Liver (tissue), 9 donors: ENCODE measurements around the gene LPIN3. TPM values are rescaled to one million over a fixed set of nuclear protein-coding genes. Genes with fewer than 3 reads are reported as not detected.

Source experiments
- DNase-seq: peaks from one replicate; pipeline ENCODE4 v3.0.0-alpha.2; 2017; ENCODE audit warnings: low spot score
- H3K27ac ChIP-seq, 2 donors: one replicate each; pipeline ENCODE4 v1.7.0; 2013; ENCODE audit warnings: inconsistent platforms in 2 of 2, low read length in 2 of 2, control low read depth in 1 of 2, low read depth in 1 of 2, mild to moderate bottlenecking in 1 of 2
- H3K27me3 ChIP-seq, 4 donors: one replicate each; pipeline versions ENCODE4 v1.6.1 to v1.7.0; 2013; ENCODE audit warnings: low read length in 3 of 4, inconsistent platforms in 1 of 4, mild to moderate bottlenecking in 1 of 4, moderate library complexity in 1 of 4; ENCODE audit not compliant: control insufficient read depth in 4 of 4, insufficient read depth in 4 of 4
- H3K36me3 ChIP-seq, 4 donors: one replicate each; pipeline versions ENCODE4 v1.6.1 to v1.7.0; 2013; ENCODE audit warnings: low read length in 3 of 4, mild to moderate bottlenecking in 3 of 4, low read depth in 1 of 4, moderate library complexity in 1 of 4; ENCODE audit not compliant: control insufficient read depth in 4 of 4, insufficient read depth in 3 of 4
- H3K4me1 ChIP-seq, 4 donors: one replicate each; pipeline versions ENCODE4 v1.6.1 to v1.7.0; 2013; ENCODE audit warnings: low read length in 3 of 4, mild to moderate bottlenecking in 3 of 4, moderate library complexity in 1 of 4; ENCODE audit not compliant: control insufficient read depth in 4 of 4, insufficient read depth in 4 of 4
- H3K4me3 ChIP-seq, 3 donors: one replicate each; pipeline versions ENCODE4 v1.6.1 to v1.7.0; 2013; ENCODE audit warnings: low read length in 3 of 3, control low read depth in 1 of 3, low read depth in 1 of 3, mild to moderate bottlenecking in 1 of 3
- H3K9ac ChIP-seq, 2 donors: one replicate each; pipeline ENCODE4 v1.7.0; 2013; ENCODE audit warnings: low read length in 2 of 2, mild to moderate bottlenecking in 2 of 2, moderate library complexity in 2 of 2, control low read depth in 1 of 2, low read depth in 1 of 2
- H3K9me3 ChIP-seq, 4 donors: one replicate each; pipeline versions ENCODE4 v1.6.1 to v1.7.0; 2013; ENCODE audit warnings: low read length in 3 of 4; ENCODE audit not compliant: control insufficient read depth in 4 of 4
- FOXA1 ChIP-seq: IDR thresholded peaks from 2 replicates; pipeline ENCODE4 v1.6.1; 2016; ENCODE audit warnings: antibody characterized with exemption
- HNF4A ChIP-seq, 2 donors: conservative IDR thresholded peaks; 2 replicates each; pipeline ENCODE4 v1.6.1; 2016; ENCODE audit warnings: antibody characterized with exemption in 2 of 2, mild to moderate bottlenecking in 2 of 2
- HNF4G ChIP-seq: IDR thresholded peaks from 2 replicates; pipeline ENCODE4 v1.6.1; 2016; ENCODE audit warnings: antibody characterized with exemption
- RAD21 ChIP-seq, 2 donors: IDR thresholded peaks; 2 replicates each; pipeline ENCODE4 v1.6.1; 2016; ENCODE audit warnings: antibody characterized with exemption in 2 of 2, mild to moderate bottlenecking in 2 of 2
- REST ChIP-seq: IDR thresholded peaks from 2 replicates; pipeline ENCODE4 v1.6.1; 2016; ENCODE audit warnings: antibody characterized with exemption, mild to moderate bottlenecking
- RXRA ChIP-seq, 2 donors: IDR thresholded peaks; 2 replicates each; pipeline ENCODE4 v1.6.1; 2017 to 2018; ENCODE audit warnings: antibody characterized with exemption in 2 of 2, mild to moderate bottlenecking in 1 of 2
- SP1 ChIP-seq: IDR thresholded peaks from 2 replicates; pipeline ENCODE4 v1.6.1; 2018; ENCODE audit warnings: antibody characterized with exemption, mild to moderate bottlenecking
- TAF1 ChIP-seq: conservative IDR thresholded peaks from 2 replicates; pipeline ENCODE4 v1.6.1; 2016; ENCODE audit warnings: antibody characterized with exemption, mild to moderate bottlenecking
- ZBTB33 ChIP-seq: IDR thresholded peaks from 2 replicates; pipeline ENCODE4 v1.6.1; 2016; ENCODE audit warnings: antibody characterized with exemption
- WGBS: extraction: QIAGEN DNeasy Blood & Tissue Kit; methylation state at CpG from one replicate; pipeline ENCODE4 v1.1.7; 2013; 5-methylcytosine and 5-hydroxymethylcytosine counted together
- polyA plus RNA-seq, 2 donors: library from polyadenylated mRNA; stranded (reverse) in 1 of 2; unstranded in 1 of 2; fragments of 200-250 nt in 1 of 2; fragments of >200 nt in 1 of 2; fragmentation: Nextera tagmentation in 1 of 2; extraction: Ambion mirVana in 1 of 2; gene quantifications; one replicate each; pipeline versions ENCODE4 v1.2.1 to v1.2.3, GENCODE V29; 2013 to 2015
- total RNA-seq, 2 donors: library from RNA; depleted of rRNA; stranded (reverse); fragments of >200 nt; gene quantifications; one replicate each; pipeline ENCODE4 v1.2.3, GENCODE V29; 2014
- TF ChIP-seq, protein P1 (sequence below): IDR thresholded peaks from 2 replicates; pipeline ENCODE4 v1.6.1; 2016; ENCODE audit warnings: antibody characterized with exemption
- TF ChIP-seq, protein P2 (sequence below): fragments of 150-350 bp; IDR thresholded peaks from 2 replicates; pipeline ENCODE4 v1.5.1; 2017; ENCODE audit warnings: improper control_type of control experiment, low read depth, low read length; ENCODE audit not compliant: missing input control
- TF ChIP-seq, protein P3 (sequence below): IDR thresholded peaks from 2 replicates; pipeline ENCODE4 v1.6.1; 2016; ENCODE audit warnings: antibody characterized with exemption
- donor health status: healthy.
- donor health status: healthy.
- donor health status: healthy.
- donor health status: healthy.
- donor health status: healthy.

The LPIN3 gene
- total and polyA plus RNA-seq, 4 donors: 1.5 to 32.4 (median 13.4) TPM

DNA sequence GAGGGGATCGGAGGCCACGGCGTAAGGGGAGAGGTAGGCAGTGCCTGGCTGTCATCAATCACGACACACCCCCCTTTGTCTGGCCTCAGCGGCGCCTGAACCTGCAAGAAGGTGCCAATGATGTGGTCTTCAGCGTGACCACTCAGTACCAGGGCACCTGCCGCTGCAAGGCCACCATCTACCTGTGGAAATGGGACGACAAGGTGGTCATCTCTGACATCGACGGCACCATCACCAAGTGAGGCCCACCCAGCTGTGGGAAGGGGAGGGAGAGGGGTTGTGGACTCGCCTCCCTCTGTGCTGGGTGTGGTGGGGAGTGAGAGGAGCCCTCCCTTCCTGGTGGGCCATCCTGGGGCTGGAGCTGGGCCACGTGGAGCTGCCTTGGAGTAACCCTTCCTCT, 16.3 kb downstream of the LPIN3 start:
- no peak overlapping the region for H3K4me3 ChIP-seq
- H3K27ac ChIP-seq: no peak overlapping the region
- peaks cover 2 to 42% (median 11%) of the 10 kb centered on the region in 4 donors for H3K36me3 ChIP-seq
- no peak overlapping the region for H3K9ac ChIP-seq
- no peak for TF ChIP-seq TAF1
- no peak for TF ChIP-seq ZBTB33
- no peak for TF ChIP-seq HNF4G
- no peak for TF ChIP-seq SP1
- no peak for TF ChIP-seq FOXA1
- TF ChIP-seq, protein P1, sequence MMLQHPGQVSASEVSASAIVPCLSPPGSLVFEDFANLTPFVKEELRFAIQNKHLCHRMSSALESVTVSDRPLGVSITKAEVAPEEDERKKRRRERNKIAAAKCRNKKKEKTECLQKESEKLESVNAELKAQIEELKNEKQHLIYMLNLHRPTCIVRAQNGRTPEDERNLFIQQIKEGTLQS: no peak
- TF ChIP-seq REST: no peak
- no peak for TF ChIP-seq RXRA (IDR thresholded peaks at IDR 0.05)
- TF ChIP-seq, protein P2, sequence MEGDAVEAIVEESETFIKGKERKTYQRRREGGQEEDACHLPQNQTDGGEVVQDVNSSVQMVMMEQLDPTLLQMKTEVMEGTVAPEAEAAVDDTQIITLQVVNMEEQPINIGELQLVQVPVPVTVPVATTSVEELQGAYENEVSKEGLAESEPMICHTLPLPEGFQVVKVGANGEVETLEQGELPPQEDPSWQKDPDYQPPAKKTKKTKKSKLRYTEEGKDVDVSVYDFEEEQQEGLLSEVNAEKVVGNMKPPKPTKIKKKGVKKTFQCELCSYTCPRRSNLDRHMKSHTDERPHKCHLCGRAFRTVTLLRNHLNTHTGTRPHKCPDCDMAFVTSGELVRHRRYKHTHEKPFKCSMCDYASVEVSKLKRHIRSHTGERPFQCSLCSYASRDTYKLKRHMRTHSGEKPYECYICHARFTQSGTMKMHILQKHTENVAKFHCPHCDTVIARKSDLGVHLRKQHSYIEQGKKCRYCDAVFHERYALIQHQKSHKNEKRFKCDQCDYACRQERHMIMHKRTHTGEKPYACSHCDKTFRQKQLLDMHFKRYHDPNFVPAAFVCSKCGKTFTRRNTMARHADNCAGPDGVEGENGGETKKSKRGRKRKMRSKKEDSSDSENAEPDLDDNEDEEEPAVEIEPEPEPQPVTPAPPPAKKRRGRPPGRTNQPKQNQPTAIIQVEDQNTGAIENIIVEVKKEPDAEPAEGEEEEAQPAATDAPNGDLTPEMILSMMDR: no peak
- TF ChIP-seq, protein P3, sequence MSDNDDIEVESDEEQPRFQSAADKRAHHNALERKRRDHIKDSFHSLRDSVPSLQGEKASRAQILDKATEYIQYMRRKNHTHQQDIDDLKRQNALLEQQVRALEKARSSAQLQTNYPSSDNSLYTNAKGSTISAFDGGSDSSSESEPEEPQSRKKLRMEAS: no peak
- no peaks in the 10 kb centered on the region for H3K9me3 ChIP-seq
- peaks cover 4 to 14% (median 11%) of the 10 kb centered on the region in 4 donors for H3K4me1 ChIP-seq
- DNase-seq: no peak
- H3K27me3 ChIP-seq: no peaks in the 10 kb centered on the region
- 94% methylated on average over 13 of the region's 13 CpGs for WGBS

DNA sequence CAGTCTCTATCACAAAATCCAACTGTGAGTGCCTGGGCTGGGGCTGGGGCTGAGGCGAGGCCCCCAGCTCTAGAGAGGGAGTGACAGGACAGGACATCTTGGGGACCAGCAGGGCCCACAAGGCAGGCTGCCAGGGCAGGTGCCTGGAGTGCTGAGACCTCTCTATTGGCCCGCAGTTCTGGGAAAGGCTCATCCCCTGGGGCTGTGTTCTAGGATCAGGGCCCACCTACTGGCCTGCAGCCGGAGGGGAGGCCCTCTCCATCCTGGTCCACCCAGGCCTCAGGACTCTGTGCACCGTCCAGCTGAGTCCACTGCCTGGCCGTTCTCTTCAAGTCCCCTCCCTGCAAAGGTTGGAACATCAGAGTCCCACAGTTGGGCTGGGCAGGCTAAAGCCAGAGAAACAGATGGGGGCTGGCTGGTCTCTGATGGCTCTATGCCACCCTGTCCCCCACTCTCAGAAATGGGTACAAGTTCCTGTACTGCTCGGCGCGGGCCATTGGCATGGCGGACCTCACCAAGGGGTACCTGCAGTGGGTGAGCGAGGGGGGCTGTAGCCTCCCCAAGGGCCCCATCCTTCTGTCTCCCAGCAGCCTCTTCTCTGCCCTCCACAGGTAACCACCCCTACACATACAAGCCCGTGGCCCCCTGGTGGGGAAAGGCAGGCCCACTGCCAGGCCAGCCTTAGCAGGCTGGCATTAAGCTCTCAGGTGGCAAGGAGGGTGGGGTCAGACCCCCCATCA, 17.0 kb downstream of the LPIN3 start:
- Histone ChIP-seq H3K27me3 (no peaks in the 10 kb centered on the region), H3K27ac (no peak overlapping the region), H3K9ac (no peak overlapping the region), H3K4me1 (peaks cover 4 to 14% (median 11%) of the 10 kb centered on the region in 4 donors), H3K4me3 (no peak overlapping the region), H3K36me3 (peaks cover 0 to 36% (median 7%) of the 10 kb centered on the region in 4 donors), H3K9me3 (no peaks in the 10 kb centered on the region)
- WGBS: 94% methylated on average over 11 of the region's 11 CpGs
- no peak for DNase-seq
- TF ChIP-seq HNF4A (conservative IDR thresholded peaks at IDR 0.05) (no peak), ZBTB33 (no peak), RAD21 (IDR thresholded peaks at IDR 0.05) (no peak), SP1 (no peak), REST (no peak), FOXA1 (no peak), HNF4G (no peak)
- TF ChIP-seq, protein P2: no peak
- TF ChIP-seq, protein P3: no peak
